GM19193 (cell line): ENCODE measurements around the gene DLGAP5.
A peak's percentile ranks its signal among the peaks of the same experiment; 100 is the strongest.

Source experiments
- POLR2A ChIP-seq: IDR thresholded peaks from 4 replicates; pipeline ENCODE4 v1.6.1; 2011; ENCODE audit not compliant: insufficient read depth, insufficient read length; ENCODE audit errors: extremely low read depth

DLGAP5 gene

GRCh38 chr14:55115460-55115859 lies 75.9 kb downstream of the DLGAP5 start:
- no peak for TF ChIP-seq POLR2A

DNA sequence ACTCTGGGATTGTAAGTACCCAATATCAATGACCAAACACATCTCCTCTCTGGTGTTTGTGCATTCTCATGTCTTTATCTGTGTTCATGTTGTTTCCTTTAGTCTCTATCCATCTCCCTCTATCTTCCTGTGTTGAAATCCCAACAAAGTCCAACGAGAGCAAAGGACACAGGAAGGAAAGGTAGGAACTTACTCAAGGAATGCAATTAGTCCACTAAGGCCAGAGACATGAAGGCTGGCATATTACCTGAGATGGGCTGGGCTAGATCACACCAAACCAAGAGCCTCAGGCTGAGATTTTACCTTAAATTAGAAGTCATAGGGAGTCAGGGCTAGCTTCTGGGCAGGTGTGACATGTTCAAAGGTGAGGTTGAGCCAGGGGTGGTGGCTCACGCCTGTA lies 76.7 kb downstream of the DLGAP5 start:
- no peak for TF ChIP-seq POLR2A

- no peak for TF ChIP-seq POLR2A
These were observed 80.2 kb downstream of the DLGAP5 start for GRCh38 chr14:55111122-55111708.

GRCh38 chr14:55109836-55110235 lies 81.5 kb downstream of the DLGAP5 start:
- no peak for TF ChIP-seq POLR2A

GRCh38 chr14:55107766-55108554 lies 83.4 kb downstream of the DLGAP5 start:
- no peak for TF ChIP-seq POLR2A

GRCh38 chr14:55105991-55106390 lies 85.4 kb downstream of the DLGAP5 start:
- TF ChIP-seq POLR2A = no peak

DNA sequence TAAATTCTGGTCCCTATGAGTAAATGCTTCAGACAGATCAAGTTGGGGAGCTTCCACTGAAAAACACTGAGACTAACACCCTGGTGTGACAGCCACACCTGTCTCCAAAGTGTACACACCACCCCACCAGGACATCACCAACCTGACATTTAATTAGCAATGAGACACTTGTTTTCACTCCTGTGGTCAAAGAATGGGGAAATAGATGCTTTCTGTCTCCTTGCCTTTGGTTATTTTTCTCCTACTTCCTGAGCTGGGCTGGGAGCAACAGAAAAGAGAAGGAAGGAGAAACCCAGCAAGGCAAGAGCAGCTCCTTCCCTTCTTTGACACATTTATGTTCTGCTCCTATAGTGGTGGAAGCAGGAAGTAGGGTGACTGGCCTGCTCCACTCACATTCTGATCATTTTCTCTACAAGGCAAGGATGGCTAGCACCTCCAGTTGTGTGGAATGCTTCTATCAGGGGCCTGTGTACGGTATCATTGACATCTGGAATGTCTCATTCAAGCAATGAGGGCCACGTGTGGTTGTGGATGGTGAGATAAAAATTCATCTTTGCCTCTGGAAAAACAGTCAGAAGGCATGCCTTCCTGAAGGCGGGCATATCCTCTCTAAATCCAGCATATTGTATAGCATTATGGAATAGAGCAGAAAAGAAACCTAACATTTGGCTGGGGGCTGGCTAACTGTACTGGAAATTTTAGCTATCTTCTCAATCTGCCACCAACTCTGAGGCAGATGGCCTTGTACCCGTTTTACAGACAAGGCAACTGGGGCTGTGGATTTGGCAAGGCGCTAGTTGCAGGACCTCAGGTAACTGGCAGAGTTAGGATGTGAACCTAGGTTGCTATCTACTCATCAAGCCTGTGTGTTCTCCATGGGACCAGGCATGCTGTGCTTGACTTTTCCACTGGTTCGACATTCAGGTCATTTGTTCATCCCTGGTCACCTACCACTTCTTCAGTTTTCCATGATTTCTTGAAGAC lies 87.1 kb downstream of the DLGAP5 start:
- no peak for TF ChIP-seq POLR2A

- TF ChIP-seq POLR2A = peak; percentile 49
These were observed 88.3 kb downstream of the DLGAP5 start for GRCh38 chr14:55103005-55103640.

DNA sequence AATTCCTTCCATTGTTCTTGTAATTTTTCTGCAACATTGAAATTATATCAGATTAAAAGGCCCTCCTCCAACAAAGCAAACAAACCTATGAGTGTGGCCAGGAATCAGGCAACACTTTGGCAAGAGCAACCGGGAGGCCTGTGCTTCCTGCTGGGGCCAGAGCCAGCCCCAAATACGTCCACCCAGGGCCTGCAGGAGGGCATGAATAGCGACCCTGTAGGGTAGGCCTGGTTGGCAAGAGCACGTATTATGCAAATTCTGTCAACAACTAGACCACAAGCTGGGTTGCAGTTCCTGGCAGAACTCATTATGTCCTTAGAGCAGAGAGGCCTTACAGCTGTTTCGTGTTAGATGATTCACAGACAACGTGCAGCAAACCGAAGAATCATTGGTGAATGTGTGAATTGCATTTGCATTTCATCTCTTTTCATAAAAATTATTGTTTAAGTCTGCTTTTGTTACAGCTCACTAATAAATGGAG lies 89.2 kb downstream of the DLGAP5 start:
- TF ChIP-seq POLR2A = peak; percentile 81

GRCh38 chr14:55101698-55102097 lies 89.7 kb downstream of the DLGAP5 start:
- TF ChIP-seq POLR2A = no peak

- no peak for TF ChIP-seq POLR2A
These were observed 91.6 kb downstream of the DLGAP5 start for GRCh38 chr14:55099756-55100155.

DNA sequence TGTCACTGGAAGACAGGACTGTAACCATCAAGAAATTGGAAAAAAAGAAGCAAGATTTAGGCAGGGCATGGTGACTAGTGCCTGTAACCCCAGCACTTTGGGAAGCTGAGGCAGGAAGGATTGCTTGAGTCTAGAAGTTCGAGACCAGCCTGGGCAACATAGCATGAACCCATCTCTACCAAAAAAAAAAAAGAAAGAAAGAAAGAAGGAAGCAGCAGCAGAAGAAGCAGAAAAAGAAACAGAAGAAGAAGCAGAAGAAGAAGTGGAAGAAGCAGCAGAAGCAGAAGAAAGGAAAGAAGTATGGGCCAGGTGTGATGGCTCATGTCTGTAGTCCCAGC lies 92.9 kb downstream of the DLGAP5 start:
- no peak for TF ChIP-seq POLR2A
